ENCODE measurements around the gene CAMK2D. TPM values are rescaled to one million over a fixed set of nuclear protein-coding genes. Genes with fewer than 3 reads are reported as not detected.

CAMK2D gene
- total and polyA plus RNA-seq, 4 donors = 10.1 to 31.0 (median 25.6) TPM

DNA sequence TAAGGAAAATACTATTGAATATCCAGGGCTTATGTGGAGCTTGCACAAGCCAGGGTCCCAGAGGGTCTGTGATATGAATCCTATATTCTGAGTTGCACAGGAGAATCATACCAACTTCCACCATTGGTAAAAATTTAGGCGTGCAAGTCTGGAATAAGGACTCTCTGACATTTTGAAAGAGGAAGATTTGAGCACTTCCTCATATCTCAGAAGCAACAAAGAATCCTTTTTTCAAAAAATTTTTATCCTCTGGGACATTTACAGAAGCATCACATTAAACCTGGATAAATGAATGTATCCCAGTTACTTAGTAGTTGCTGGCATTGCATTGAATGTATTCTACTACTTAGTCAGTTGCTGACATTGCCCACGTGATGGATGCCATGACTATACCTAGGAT is 24.2 kb upstream of the CAMK2D start (continued):
- TF ChIP-seq, protein P1, sequence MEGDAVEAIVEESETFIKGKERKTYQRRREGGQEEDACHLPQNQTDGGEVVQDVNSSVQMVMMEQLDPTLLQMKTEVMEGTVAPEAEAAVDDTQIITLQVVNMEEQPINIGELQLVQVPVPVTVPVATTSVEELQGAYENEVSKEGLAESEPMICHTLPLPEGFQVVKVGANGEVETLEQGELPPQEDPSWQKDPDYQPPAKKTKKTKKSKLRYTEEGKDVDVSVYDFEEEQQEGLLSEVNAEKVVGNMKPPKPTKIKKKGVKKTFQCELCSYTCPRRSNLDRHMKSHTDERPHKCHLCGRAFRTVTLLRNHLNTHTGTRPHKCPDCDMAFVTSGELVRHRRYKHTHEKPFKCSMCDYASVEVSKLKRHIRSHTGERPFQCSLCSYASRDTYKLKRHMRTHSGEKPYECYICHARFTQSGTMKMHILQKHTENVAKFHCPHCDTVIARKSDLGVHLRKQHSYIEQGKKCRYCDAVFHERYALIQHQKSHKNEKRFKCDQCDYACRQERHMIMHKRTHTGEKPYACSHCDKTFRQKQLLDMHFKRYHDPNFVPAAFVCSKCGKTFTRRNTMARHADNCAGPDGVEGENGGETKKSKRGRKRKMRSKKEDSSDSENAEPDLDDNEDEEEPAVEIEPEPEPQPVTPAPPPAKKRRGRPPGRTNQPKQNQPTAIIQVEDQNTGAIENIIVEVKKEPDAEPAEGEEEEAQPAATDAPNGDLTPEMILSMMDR (IDR thresholded peaks at IDR 0.05; ENCODE audit: low read depth, low read length, missing input control) = no peak

DNA sequence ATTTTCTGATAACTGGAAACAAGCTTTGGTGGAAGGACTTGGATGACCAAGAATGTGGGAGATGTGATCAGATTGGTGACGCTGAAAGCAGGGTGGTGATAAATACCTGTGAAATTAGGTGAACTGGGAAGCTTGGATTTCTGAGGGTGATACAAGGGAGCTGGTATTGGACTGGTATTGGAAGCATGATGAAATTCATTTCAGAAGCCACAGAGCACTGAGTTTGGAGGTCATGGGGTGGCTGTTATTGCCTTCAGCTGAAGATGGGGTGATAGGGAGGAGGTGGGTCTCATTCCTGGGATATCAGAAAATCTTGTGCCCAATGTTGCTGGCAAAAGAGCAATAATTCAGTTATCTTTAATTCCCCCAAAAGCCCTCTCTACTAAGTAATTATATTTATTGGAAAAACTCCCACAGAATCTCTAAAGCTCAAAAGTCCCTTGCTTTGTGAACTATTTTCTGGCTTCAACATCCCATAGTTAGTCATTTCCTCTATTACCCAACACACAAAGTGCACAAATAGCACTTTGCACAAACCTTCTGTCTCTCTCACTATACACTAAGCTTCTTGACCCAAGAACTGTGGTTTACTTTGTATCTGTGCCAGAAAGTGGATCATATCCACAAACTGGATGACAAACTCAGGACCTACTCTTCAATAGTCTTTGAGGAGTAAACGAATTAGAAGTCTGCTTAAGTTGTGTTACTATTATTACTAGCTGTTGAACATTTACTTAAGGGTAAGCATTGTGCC is 23.1 kb upstream of the CAMK2D start:
- H3K4me3 ChIP-seq (ENCODE audit: low read depth in 1 of 3, low read length in 3 of 3) = no peak overlapping the region
- DNase-seq (ENCODE audit: low spot score) = no peak
- no peak overlapping the region for H3K9ac ChIP-seq (ENCODE audit: low read depth in 1 of 2, low read length in 2 of 2)
- no peak overlapping the region for H3K27ac ChIP-seq (ENCODE audit: low read depth in 1 of 2, low read length in 2 of 2)
- H3K4me1 ChIP-seq (ENCODE audit: control insufficient read depth in 4 of 4, insufficient read depth in 4 of 4, low read length in 3 of 4) = peaks cover 0 to 4% (median 0%) of the 10 kb centered on the region in 4 donors
- no peaks in the 10 kb centered on the region for H3K27me3 ChIP-seq (ENCODE audit: control insufficient read depth in 4 of 4, insufficient read depth in 4 of 4, low read length in 3 of 4)
- no peaks in the 10 kb centered on the region for H3K36me3 ChIP-seq (ENCODE audit: control insufficient read depth in 4 of 4, insufficient read depth in 3 of 4, low read depth in 1 of 4, low read length in 3 of 4)
- 64% methylated on average over 2 of the region's 2 CpGs for WGBS
- TF ChIP-seq HNF4A (conservative IDR thresholded peaks at IDR 0.05) (peak; percentile 15 to 53), RAD21 (IDR thresholded peaks at IDR 0.05) (peak; percentile 3 to 30), FOXA1 (IDR thresholded peaks at IDR 0.05) (no peak), YY1 (IDR thresholded peaks at IDR 0.05) (peak; percentile 23), RXRA (IDR thresholded peaks at IDR 0.05) (peak in 1 of 2 donors; percentile 30), REST (IDR thresholded peaks at IDR 0.05) (no peak), NR2F2 (IDR thresholded peaks at IDR 0.05) (no peak), GABPA (IDR thresholded peaks at IDR 0.05 in 1 of 2, conservative IDR thresholded peaks at IDR 0.05 in 1 of 2) (no peak), TAF1 (conservative IDR thresholded peaks at IDR 0.05) (no peak), EGR1 (IDR thresholded peaks at IDR 0.05; ENCODE audit: low read depth in 2 of 2) (no peak), SP1 (IDR thresholded peaks at IDR 0.05) (no peak), HNF4G (IDR thresholded peaks at IDR 0.05) (no peak), JUND (IDR thresholded peaks at IDR 0.05) (peak in 1 of 2 donors; percentile 52), ZBTB33 (IDR thresholded peaks at IDR 0.05) (peak; percentile 35), FOXA2 (IDR thresholded peaks at IDR 0.05) (no peak)
- TF ChIP-seq, protein P2, sequence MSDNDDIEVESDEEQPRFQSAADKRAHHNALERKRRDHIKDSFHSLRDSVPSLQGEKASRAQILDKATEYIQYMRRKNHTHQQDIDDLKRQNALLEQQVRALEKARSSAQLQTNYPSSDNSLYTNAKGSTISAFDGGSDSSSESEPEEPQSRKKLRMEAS (IDR thresholded peaks at IDR 0.05) = peak; percentile 28
- TF ChIP-seq, protein P1 (IDR thresholded peaks at IDR 0.05; ENCODE audit: low read depth, low read length, missing input control) = no peak
- TF ChIP-seq, protein P3, sequence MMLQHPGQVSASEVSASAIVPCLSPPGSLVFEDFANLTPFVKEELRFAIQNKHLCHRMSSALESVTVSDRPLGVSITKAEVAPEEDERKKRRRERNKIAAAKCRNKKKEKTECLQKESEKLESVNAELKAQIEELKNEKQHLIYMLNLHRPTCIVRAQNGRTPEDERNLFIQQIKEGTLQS (IDR thresholded peaks at IDR 0.05) = no peak
- H3K9me3 ChIP-seq (ENCODE audit: control insufficient read depth in 4 of 4, low read length in 3 of 4) = no peaks in the 10 kb centered on the region
